ENCODE data around the gene PLEK2.
"Not testable (repeated sequence)": the region's sequence is repeated elsewhere in the genome, so short reads cannot be mapped to it uniquely, and the experiment has no call there.

The PLEK2 gene

DNA sequence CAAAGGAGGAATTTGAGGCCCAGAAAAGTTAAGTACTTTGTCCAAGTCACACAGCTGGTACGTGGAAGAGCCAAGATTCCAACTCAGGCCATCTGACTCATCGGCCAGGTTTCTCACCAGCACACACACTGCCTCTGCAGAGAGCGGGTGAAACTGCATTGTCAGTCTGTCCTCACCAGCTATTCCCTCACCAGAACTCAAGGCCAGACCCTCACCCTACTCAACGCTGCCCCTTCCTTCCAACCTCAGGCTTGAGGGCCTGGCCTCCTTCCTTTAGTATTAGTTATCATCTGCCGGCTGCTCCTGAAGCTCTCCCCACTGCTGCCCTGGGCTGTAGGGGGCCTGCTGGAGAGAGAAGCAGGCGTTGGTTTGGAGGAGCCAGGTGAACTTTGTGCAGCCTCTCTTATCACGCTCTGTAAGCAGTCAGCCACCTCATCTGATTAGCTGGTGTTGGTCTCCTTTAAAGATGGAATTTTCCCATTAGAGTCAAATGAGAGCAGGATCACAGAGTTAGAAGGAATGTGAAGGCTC, 16.6 kb upstream of the PLEK2 start:
- DNase-seq (ENCODE audit: low read depth in 2 of 2) = no peak

DNA sequence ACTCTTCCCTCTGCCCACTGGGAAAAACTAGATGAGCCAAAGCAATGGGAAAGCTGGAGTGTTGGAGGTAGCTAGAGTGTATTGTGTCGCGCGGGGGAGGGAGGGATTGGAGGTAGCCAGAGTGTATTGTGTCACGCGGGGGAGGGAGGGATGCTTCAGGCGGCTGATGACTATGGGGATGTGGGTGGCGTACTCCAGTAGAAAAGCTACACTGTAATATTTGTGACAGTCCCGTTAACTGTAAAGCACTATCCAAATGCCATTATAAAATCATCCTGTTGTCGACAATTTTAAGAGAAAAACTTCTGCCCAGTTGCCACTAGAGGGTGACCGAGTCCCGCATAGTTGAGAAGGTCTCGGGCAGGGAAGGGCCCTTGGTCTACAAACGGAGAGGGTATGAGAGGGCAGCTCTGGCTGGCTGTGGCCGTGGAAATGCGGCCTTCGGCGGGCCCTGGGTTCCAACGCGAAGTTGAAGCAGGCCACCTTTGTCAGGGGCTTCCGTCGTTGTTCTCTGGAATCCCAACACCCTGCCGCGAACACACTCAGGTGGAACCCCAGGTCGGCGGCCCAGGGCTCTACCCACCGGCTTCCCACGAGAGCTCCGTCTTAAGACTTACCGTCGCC, 15.1 kb upstream of the PLEK2 start:
- peak; percentile 41 to 54 for DNase-seq (ENCODE audit: low read depth in 2 of 2)

- no peak for DNase-seq (ENCODE audit: low read depth in 2 of 2)
Measured at GRCh38 chr14:67426161-67426560, 14.2 kb upstream of the PLEK2 start.

GRCh38 chr14:67425608-67426007, 13.6 kb upstream of the PLEK2 start:
- DNase-seq (ENCODE audit: low read depth in 2 of 2) = no peak

GRCh38 chr14:67424539-67424938, 12.6 kb upstream of the PLEK2 start:
- DNase-seq (ENCODE audit: low read depth in 2 of 2) = no peak

DNA sequence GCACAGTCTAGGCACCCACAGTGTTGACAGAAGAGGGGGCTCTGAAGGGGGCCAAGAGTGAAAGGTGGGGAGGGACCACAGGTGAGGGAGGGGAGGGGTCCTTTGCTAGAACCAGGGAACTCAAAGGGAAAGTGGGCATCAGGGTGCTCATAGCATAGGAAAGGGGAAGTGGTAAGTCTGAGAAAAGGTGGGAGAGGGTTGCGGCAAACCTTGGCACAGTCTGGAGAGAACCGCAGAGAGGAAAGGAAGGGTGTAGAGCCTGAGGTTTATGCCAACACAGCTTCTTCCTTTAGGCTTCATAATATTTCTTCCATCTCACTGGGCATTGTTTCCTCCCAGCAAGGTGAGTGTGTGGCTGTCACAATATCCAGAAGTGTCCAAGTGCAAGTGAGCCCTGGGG, 11.5 kb upstream of the PLEK2 start:
- DNase-seq (ENCODE audit: low read depth in 2 of 2) = no peak

DNA sequence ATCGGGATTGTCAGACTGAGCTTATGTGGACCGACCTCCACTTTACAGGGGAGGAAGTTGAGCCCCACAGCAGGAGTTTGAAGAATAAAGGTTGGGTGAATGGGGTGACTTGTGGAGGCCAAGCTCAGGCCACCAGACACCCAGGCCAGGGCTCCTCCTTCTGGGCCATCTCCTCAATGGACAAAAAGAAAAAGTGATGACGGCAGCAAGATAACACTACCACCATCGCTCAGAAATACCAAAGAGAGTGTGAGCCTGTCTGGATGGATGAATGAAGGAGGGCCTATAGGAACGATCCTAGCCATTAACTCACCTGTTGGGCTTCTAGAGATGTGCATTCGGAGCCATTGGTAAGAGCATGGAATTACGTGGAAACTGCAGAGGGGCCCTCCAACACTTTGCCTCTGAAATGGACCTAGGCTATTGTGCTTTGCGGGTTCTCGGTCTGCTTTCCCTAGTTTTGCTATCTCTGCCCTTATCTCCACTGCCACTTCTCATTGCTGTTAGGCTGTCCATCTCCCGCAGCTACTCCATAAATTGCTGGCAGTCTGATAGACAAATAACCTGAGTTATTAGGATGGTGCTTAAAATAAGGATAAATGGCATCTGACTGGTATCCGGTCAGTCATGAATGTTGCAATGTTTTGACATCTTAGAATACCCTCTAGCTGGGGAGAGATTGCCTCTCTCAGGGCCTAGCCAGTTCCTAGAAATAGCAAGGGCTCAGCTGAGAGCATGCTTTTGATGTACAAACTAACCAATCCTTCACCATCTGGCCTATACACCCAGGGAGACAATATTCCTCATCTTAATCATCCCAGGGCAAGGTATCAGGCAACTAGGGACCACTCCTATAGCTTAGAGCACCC, 9.6 kb upstream of the PLEK2 start:
- DNase-seq (ENCODE audit: low read depth in 2 of 2) = no peak

- no peak for DNase-seq (ENCODE audit: low read depth in 2 of 2)
Measured at GRCh38 chr14:67420102-67420739, 8.3 kb upstream of the PLEK2 start.

DNA sequence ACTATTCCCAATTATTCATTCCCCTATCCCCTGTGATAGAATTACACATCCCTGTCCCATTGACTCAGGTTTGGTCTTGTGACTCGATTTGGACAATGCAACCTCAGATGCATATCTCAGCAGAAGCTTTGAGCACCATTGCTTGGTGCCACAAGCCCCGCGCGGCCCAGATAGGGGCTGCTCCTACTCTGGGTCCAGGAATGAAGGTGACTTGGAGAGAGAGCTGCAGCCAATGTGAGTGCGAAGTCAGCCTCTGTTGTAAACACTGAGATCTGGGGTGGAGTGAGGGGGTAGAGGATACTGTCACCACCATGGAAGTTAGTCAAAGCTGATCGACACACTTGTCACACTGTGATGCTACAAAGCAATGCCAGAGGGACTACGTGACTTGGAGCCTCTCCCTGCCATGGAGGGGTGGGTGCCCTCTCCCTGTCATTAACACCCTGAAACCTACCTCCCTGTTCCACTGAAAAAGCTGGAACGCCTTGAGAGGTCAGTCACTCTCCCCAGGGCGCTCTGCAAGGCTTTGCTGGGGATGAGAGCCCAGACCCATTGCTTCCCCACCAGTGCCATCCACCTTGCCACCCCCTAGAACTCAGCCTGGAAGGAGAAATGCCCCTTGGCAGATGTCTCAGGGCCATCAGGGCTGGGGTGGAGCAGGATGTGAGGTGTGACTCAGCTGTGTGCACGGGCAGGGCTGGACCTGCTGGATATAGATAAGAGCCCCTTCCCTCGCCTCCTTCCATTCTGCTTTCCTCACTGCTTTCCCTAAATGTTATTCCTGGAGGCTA, 6.6 kb upstream of the PLEK2 start:
- no peak for DNase-seq (ENCODE audit: low read depth in 2 of 2)

DNA sequence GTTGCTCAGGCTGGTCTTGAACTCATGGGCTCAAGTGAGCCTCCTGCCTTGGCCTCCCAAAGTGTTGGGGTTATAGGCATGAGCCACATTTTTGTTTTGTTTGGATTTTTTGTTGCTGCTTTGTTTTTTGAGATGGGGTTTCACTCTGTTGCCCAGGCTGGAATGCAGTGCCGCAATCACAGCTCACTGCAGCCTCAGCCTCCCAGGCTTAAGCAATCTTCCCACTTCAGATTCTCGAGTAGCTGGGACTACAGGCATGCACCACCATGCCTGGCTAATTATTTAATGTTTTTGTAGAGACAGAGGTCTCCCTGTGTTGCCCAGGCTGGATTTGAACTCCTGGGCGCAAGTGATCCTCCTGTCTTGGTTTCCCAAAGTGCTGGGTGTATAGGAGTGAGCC, 5.7 kb upstream of the PLEK2 start:
- no peak for DNase-seq (ENCODE audit: low read depth in 2 of 2)

DNA sequence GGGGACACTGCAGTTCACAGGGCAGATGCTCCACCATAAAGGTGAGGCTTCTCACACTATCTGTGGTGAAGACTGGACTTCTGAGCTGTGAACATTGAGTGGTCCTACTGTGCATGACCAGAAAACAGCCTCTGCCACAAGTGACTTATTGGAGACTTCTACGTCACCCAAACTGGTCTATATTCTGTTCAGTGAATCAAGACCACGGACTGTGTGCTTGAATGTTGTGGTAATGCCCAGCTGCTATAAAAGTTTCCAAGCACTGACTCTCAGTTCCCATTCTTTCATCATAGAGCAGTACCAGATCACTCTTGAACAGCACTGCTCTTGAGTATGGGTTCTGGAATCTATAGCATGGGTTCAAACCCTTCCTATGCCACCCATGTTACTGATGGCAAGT, 4.8 kb upstream of the PLEK2 start:
- DNase-seq (ENCODE audit: low read depth in 2 of 2) = no peak

DNA sequence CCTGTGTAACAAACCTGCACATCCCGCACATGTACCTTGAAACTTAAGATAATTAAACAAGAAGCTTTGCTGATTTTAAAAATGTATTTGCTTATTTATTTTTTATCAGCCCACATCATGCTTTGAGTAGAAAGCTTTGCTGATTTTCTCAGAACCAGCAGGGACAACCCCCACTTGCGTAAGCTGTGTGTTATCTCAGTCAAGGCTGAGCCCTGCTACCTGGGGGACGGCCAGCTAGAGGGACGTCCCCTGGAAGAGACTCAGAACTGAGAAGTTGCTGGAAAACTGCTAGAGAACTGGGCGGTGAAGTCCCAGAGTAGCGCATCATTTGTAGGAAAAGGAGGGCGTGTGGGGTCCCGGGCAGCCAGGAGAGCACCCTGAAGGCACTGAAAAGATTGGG, 4.1 kb upstream of the PLEK2 start:
- DNase-seq (ENCODE audit: low read depth in 2 of 2) = no peak

DNA sequence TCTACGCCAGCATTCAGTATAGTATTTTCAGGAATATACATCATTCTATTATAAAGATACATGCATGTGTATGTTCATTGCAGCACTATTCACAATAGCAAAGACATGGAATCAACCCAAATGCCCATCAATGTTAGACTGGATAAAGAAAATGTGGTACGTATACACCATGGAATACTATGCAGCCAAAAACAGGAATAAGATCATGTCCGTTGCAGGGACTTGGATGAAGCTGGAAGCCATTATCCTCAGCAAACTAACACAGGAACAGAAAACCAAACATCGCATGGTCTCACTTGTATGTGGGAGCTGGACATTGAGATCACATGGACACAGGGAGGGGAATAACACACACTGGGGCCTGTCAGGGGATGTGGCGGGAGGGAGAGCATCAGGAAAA, 3.6 kb upstream of the PLEK2 start:
- DNase-seq (ENCODE audit: low read depth in 2 of 2) = not testable (repeated sequence)

DNA sequence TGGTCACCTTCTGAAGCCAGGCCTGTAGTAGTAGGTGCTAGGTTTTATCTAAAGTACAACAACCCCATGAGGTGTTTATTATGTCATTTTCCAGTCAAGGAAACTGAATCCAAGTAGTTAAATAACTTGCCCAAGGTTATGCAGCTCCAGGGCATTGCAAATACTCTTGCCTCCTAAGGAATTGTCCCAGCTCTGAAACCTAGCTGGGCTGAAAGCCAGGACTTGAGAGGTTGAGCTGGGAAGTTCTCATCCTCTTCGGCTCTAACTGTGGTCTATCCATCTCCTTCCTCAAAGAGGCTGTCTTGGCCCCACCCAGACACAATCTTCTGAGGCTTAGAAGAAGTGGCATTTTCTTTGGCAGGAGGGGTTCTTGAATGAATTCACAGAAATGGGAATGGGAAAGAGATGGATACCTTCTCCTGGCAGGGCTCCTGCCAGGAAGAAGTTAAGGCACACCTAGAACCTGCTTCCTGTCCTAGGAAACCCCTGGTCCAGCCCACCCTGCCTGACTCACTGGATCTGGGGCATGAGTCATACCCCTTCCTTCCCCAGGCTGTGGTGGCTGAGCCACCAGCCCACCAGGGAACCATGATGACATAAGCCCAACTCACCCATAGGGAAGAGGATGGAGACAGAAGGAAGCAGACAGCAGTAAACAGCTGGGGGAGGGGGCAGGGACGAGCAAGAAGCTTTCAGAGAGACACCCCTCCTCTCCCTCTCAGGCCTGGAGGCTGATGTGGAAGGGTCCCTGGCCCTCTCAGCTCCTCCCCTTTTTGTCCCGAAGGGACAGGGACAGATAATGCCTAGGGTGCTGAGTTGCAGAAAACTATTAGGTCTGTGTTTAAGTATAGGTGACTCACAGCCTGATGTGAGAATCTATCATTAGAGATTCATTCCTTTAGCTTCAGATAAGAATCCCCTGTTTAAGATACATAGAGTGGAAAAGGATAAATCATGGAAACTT, 2.1 kb upstream of the PLEK2 start:
- DNase-seq (ENCODE audit: low read depth in 2 of 2) = no peak

- no peak for DNase-seq (ENCODE audit: low read depth in 2 of 2)
Measured at GRCh38 chr14:67411370-67411769, 595 bp downstream of the PLEK2 start.

- DNase-seq (ENCODE audit: low read depth in 2 of 2) = no peak
Measured at GRCh38 chr14:67410313-67410712, 1.7 kb downstream of the PLEK2 start.

- no peak for DNase-seq (ENCODE audit: low read depth in 2 of 2)
Measured at GRCh38 chr14:67409461-67409860, 2.5 kb downstream of the PLEK2 start.

GRCh38 chr14:67408122-67408801, 3.7 kb downstream of the PLEK2 start:
- not testable (repeated sequence) for DNase-seq (ENCODE audit: low read depth in 2 of 2)

DNA sequence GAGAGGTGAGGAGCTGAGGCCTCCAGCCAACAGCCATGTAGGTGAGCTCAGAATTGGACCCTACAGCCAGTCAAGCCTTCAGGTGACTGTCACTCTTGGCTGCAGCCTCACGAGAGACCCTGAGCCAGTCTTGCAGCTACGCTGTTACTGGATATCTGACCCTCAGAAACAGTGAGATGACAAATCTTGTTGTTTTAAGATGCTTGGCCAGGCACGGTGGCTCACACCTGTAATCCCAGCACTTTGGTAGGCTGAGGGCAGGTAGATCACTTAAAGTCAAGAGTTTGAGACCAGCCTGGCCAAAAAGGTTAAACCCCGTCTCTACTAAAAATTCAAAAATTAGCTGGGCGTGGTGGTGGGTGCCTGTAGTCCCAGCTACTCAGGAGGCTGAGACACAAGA, 6.2 kb downstream of the PLEK2 start:
- DNase-seq (ENCODE audit: low read depth in 2 of 2) = no peak

- DNase-seq (ENCODE audit: low read depth in 2 of 2) = no peak
Measured at GRCh38 chr14:67400434-67400833, 11.5 kb downstream of the PLEK2 start.
